HG02588 (cell line): ENCODE data around the gene TCERG1L.
"Not testable (repeated sequence)": the region's sequence is repeated elsewhere in the genome, so short reads cannot be mapped to it uniquely, and the experiment has no call there.

Experiments used
- ATAC-seq: cut with Tn5 transposase; IDR thresholded peaks from one replicate; pipeline ENCODE4 v1.9.1; 2021; ENCODE audit warnings: mild to moderate bottlenecking, moderate library complexity; ENCODE audit not compliant: unreplicated experiment

The TCERG1L gene

DNA sequence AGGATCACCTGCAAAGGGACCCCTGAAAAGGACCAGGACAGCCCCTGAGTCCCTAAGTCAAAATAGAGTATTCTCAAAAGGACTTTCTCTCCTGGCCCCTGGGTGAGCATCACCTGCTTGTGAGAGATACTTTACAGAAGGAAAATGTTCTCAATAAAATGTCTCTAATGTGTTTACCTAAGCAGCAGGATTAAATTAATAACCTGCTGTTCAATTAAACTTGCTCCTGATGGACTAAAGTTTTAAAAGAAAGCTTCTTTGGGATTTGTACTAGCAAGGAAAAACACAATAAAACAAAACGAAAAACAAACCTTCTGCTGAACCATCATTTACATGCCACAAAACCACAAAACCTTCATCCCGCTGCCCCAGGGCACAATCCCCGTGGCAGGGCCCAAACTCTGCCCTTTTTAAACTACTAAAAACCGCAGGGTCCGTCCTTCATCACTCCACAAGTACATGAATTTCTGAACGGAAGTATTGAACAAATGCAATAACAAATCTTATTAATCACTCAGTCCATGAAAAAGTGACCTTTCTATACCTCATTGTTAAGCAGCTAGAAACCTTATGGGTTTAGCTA, 197.7 kb downstream of the TCERG1L start:
- ATAC-seq, result no peak

DNA sequence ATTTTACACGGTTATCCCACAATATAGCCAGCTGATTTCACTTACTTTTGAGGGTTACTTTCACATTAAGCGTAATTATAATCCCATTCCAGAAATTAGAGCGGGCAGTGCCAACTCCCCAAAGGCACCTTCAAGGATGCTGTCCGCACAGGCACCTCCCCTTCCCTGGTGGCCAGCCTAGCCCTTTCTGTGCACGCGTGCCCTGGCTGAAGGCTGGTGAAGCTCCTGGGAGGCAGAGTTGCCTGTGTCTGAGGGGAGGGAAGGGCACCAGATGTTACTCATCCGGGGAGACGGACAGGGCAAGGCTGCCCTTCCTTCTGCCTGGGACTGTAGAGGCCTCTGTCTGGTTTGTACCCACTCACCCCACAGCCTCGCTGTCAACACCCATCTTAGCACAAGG, 198.4 kb downstream of the TCERG1L start:
- ATAC-seq, result no peak

DNA sequence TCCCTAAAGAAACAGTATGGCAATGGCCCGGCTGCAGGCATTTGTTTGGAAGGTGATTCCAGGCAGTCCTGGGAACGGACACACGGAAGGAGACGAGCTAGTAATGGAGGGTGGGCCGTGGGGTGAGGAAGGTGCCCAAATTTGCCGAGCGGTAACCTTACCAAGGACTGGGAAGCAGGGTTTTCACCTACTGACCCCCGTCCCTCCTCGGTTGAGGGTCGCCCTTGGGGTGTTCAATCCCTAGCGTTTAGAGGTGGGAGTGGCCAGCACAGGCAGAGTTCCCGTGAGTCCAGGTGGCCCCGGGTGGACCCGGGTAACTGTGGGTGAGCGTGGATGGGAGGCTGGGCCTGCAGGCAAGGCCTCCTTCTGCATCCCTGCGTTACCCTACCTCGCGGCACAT, 198.8 kb downstream of the TCERG1L start:
- ATAC-seq, result no peak

DNA sequence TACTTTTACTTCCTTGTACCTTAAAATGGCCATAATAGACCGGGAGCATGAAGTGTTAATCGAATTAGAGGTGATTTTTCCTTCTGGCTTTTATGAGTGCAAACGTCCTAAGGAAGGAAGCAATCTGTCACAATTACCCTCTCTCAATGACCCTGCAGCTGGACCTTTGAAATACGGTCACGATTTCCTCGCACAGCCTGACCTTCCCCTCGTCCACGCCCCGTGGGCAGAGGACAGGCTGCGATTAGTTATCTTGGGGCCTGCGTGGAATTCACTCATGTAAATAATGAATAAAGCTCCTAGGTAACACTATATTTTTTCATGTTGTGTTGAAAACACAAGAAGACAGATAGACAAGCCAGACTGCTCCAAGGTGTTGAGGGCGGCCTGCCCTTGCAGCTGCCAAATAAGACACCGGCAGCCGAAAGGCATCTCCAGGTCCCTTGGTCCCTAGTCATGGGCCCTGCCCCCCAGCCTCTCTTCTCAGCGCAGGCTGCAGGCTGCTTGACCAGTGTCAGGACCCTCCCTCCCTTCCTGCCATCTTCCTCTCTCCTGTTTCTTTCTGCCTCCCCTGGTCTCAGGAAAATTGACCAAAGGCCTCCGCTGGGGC, 199.9 kb downstream of the TCERG1L start:
- ATAC-seq, result no peak

DNA sequence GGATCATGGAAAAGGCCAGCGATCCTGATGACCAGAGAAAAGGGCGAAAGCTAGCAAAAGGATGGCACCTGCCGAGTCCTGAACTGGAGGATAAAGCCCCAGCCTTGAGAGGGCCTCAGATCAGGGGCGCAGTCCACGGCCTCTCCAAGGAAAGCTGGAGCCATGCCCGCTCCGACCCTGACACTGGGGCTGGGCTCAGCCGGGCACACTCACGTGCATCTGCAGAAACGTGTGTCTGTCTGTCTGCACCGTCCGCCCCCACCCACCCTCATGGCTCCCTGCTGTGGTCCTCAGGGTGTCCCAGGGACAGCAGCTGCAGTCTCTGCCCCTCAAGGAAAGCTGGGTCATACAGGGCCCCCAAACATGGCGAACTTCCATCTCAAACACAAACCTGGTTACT, 200.5 kb downstream of the TCERG1L start:
- no peak for ATAC-seq

DNA sequence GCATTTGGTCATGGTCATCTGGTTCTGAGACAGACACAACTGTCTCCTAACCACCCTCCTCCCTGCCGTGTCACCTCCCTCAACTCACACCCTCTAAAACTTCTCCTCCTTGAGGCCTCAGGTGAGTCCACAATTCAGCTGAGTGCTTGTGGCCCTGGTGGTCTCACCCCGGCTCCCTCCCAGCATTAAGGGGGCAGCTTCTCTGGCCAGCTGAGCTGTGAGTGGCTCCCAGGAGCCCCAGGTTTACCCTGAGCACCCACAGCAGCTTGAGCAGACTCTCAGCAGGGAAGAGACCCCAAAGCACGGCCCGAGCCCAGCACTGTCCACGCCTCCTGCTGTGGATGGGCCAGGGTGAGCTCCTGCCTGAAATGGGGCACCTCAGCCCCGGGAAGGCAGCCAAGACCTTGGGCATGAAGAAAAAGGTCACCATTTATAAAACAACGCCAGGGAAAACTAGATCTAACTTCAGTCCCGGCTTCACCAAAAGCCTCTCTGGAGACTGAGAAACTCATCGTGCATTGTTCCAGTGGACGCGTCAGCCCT, 201.2 kb downstream of the TCERG1L start:
- no peak for ATAC-seq

DNA sequence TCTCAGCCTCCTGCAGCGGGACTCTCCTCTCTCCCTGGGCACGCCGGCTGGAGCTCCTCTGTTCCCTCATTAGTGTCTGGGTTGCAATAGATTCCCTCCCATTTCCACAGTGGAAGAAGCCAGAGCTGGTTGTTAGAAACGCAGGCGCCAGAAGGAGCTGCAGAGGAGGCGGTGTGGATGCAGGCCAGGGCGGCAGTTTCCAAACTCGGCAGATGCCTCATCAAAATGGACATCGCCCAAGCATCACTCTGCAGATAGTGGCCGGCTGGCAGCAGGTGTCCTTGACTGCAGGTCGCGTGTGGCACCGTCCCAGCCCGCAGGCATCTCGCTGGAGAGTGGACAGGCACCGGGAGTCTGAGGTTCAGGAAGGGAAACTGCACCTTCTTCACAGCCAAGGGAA, 201.8 kb downstream of the TCERG1L start:
- ATAC-seq, result no peak

DNA sequence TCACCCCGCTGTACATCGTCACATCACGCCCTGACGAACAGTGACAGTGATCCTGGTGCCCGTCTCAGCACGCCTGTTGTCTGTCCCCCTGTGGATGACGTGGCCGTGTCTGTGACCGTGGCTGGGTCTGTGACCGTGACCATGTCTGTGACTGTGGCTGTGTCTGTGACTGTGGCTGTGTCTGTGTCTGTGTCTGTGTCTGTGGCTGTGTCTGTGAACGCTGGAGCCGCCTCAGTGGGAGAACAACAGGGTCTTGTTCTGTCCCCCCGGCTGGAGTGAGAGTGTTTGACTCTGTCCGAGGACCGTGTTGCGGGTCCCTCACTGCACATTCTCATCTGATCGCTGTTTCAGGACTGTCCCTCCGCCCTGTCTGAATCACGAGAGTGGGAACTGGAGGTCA, 202.2 kb downstream of the TCERG1L start:
- ATAC-seq, result no peak

DNA sequence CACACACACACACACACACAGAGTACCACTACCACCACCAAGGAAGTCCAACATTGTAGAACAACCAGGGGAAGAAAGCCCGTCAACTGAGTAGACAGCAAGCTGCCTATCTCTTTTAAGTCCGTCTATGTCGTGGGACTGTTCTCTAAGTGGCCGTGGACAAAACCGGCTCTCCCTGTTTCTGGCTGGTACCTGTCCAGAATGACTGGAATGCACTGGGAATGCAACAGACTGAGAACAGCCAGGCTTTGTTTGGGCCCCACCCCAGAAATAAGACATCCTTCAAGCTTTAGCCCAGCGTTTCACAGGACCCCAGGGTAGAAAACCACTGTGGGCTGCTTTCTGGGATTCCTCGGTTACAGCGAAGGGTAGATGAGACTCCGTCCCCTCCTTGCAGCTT, 203.6 kb downstream of the TCERG1L start:
- ATAC-seq, result no peak

DNA sequence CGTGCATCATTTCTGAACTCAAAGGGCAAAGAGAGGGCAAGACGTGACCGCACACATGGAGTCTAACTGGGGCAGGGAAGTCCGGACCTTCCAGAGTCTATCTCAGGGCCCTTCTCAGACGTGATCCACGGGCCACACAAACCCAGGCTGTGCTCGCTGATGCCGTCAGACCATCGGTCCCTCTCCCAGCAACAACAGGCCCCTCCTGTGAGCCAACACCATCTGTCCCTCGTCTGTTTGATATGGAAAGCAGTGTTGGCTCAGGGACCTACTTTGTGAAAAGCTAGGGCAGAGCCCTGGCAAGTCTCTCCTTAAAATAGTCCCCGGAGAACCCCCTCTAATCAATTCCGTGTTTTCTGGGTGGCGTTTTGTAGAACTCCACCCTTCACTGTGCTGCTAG, 208.8 kb downstream of the TCERG1L start:
- no peak for ATAC-seq

DNA sequence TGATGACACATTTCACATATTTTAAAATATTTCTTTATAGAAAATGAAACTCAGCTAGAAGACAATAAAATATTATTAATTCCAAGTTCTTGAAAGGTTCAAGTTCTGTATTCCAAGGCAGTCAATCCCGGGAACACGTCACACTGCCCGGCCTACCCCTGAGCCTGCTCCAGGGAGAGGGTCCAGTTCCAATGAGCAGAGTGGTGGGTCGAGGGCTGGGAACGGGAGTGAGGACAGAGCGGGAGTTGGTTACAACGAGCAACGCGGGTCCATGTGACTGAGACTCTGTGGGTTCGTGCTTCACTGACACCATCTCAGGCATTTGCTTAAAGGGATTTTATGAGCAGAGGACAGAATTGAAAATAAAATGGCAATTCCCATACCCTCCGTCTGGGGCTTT, 209.4 kb downstream of the TCERG1L start:
- ATAC-seq, result no peak

DNA sequence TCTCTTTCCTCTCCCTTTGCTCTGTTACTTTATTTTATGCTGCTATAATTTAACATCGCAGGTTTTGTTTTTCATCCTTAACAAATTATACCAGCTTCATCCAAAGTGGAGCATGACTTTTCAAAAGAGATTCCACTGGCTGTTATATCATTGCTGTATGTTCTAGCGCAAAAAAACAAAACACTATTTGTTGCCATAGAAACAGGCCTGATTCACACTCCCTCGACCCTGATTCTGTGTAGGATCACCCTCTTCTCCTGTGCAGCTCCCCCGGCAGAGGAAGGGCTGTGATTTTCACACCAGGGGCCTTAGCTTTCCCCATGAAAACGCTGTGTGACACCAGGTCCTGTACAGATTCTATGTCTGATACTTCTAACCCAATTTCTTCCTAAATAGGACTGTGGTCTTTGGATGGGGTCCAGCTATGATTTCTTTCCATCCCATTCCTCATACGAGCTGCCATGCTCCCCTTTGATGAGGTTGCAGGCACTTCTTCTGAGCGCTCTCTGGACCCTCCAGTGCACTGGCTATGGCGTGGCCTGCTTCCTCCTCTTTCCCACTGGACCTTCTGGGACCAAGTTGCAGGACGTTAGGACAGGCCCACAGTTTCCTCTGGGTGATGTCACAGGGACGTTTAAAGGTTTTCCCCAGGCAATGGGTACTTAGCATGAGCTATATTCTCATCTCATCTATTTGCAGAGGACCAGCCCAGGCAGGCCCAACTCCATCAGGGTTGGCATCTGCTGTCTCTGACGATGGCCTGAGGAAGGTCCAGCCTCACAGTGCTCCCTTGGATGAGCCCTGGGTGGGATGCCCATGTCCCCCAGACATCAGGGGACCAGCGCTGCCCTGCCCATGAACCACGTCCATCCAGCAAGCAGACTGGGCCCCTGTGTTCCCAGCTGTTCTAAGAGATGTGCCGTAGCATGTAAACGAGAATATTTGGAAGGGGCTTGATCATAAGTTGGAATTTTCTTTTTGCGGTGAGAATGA, 210.8 kb downstream of the TCERG1L start:
- not testable (repeated sequence) for ATAC-seq

DNA sequence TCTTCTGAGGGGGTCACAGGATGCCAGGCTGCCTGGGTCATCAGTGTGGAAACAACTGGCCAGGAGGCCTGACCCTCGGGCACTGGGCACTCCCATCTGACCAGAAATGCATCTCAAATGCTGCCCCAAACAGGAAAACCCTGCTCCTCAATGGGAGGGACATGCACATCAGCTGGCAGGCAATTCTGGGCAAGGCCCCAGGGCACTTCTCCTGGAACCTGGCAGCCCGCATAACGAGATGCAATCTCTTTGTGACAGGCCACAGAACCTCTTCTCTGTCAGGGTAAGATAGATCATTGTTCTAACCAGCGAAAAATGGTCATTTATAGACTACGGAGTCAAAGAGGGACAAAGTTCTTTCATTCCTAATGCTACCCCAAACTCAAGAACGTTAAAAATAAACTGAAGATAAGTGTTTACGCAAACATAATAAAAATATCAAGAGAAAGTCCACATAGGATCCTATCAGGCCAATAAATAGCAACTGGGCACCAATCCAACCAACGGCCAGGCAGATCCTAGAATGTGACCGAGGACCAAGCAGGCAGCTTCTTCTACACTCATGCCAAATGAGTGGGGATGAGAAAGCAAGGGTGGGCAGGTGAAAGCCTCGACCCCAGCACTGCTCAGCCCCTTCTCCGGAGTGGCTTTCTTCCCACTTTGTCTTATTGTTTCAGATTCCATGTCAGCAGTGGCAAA, 212.3 kb downstream of the TCERG1L start:
- ATAC-seq, result no peak

DNA sequence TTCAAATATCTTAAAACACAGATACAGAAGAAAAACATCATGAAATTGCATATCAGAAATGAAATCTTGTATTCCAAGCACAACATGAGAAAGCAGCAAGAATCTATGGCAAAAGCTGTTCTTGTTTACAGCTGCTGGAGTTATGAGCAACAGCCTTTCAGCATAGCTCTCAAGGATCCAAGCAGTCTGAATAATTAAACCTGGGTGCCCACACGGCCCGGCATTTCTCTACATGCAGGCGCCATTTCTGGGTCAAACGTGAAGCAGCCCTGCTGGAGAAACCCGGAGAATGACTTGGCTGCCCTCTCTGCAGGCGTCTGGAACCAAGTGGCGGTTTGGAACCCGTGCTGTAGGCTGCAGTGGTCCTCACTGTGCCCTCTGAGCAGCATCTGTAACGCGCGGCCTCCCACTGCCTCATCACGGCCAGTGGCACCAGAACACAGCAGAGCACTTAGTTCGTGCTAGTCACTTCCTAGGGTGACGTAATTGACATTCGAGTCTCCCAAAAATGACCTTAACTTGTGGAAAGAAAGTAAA, 213.0 kb downstream of the TCERG1L start:
- ATAC-seq, result no peak

DNA sequence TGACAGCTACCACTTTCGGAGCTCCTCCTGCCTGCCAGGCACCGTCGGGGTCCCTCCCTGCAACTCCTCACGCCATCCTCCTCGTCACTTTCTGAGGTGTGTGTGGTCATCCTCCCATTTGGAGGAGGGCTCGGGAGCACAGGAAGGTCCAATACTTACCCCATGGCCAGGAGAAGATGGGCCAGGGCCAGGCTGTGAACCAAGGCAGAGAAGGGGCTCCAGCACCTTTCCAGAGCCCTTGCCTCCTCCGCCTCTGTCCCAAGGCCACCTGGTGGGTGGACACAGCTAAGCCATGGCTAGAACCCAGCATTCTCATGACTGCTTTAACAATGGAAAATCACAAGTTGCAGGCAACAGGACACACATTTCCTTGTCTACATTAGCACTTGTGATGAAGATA, 215.5 kb downstream of the TCERG1L start:
- ATAC-seq, result no peak

DNA sequence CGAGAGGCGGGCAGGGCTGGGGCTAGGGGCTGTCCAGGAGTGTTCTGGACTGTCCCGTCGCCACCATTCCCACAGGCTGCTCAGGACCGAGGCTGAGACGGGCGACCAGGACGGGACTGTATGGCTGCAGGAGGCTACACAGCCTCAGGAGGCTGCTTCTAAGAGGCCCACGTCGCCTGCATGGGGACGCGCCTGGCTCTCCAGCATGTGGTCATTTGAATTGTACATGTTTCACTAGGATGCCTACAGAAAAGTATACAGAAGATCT, 216.3 kb downstream of the TCERG1L start:
- ATAC-seq, result no peak

DNA sequence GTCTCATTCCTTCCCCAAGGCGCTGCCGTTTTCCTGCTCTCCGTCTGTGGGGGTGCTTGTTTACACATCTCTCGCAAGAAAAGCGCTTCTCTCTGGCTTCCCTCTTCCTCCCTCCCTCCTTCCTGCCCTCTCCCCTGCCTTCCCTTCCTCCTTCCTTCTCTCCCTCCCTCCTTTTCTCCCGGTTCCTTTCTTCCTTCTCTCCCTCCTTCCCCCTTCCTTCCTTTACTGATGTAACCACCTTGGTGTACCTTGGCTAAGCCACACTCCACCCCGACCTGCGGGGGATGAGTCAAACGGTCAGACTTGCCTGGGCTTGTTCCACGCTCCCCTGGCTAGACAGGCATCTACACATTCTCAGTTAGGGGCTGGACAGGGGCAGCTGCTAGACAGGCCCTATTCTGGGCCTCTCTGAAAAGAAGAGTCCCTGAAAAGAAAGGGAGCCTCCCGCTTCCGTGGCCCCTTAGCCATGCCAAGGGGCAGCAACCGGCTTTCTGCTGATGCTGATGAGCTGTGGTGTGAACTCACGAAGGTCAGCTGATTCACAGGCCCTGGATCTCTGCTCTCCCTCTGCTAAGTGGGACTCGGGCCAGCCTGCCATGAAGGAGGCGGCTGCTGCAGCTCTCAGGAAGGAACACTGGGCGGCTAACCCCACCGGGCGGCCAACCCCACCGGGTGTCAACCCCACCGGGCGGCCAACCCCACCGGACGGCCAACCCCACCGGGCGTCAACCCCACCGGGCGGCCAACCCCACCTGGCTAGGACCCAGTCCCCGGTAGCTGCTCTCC, 216.8 kb downstream of the TCERG1L start:
- ATAC-seq, result no peak

DNA sequence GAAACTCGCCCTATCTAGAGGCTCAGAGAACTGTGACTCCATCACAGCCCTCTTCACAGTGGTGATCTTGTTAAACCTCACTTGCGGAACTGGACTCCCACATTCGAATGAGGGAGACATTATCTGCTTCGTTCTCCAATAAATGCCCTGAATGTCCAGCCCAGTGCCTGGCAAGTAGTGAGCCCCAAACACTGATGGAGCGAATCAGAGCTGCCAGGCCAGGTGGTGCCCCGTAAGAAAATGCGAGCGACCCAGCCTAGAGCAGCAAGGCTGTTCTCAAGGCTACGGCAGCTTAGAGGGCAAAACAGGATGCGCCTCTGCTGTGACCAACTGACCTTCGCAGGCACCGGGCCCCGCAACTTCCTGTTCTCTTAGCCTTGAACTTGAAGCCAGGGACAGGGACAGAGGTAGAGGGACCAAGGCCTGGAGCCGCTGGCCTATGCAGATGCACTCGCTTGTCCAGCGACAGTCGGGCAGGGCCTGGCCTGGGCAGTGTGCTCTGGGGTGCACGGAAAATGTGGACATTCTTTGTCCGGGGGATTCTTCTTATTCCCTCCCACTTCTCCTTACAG, 217.6 kb downstream of the TCERG1L start:
- ATAC-seq, result no peak

DNA sequence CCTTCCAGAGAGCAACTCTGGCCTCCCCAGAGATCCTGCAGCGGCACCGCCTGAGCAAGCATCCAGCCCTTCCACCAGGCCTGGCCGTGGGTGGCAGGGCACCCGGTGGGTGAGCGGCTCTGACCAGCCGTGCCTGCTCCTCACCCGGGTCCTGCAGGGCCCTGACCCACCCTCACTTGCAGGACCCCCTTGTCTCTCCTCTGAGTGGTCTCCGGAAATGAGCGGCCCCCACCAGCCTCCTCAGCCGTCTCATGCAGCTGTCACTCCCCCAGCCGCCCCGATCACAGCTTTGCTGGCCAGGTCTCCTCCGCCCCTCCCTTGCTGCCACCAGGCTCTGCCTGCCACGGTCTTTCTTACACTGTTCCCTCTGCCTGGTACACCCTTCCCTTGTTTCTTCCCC, 218.2 kb downstream of the TCERG1L start:
- no peak for ATAC-seq

DNA sequence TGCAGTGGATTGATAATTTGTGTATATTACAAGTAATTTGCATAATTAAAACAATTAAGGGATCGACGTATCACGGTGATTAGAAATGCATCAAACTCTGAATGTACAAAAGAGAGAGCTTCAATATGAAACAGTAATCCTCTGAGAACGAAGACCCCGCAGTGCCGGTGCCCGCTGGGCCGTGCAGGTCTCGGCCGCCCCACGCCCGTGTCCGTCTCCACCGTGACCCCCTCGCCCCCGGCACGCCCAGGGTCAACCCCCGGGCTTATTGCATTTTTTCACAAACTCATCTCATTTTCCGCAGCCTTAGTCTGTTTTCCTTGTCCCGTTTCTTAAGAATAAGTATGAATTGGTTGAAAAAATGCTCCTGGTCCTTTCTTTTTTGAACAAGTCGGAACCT, 218.6 kb downstream of the TCERG1L start:
- ATAC-seq, result no peak
